ENCODE measurements around the gene NOP16. TPM values are rescaled to one million over a fixed set of nuclear protein-coding genes. Genes with fewer than 3 reads are reported as not detected.
A peak's percentile ranks its signal among the peaks of the same experiment; 100 is the strongest.

NOP16 gene, protein sequence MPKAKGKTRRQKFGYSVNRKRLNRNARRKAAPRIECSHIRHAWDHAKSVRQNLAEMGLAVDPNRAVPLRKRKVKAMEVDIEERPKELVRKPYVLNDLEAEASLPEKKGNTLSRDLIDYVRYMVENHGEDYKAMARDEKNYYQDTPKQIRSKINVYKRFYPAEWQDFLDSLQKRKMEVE
- 50.9 and 65.1 TPM in 2 replicates for total RNA-seq

DNA sequence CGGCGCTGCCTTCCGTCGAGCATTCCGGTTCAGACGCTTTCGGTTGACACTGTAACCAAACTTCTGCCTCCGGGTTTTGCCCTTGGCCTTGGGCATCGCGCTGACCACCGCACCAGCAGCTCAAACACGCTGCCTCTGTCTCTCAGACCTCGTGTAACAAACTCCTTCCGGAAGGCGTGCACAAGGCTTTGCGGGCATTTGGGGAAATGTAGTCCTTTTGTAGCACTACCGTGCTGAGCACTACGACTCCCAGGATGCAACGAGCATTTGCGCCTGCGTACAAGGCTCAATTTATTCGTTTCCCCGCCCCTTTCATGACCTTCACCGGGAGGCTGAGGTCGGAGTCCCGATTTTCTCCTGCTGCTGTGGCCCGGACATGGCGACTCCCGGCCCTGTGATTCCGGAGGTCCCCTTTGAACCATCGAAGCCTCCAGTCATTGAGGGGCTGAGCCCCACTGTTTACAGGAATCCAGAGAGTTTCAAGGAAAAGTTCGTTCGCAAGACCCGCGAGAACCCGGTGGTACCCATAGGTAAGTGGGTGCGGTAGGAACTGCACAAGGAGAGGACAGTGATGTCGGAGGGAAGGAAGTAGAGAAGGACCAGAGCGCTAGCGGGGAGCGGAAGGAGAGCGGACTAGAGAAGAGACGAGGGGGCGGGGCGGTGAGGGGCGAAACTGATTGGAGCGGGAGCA lies at the start of gene NOP16, which contains the start of gene HIGD2A:
TSS of gene NOP16 (minus strand) at position 155 of the 691 bp plus-strand sequence. CDS start at position 96, 59 bp downstream.
TSS of gene HIGD2A (plus strand) at position 308 of the 691 bp plus-strand sequence. CDS start at position 377, 69 bp downstream.
- Mint-ChIP-seq H3K36me3 (ENCODE audit: low read depth) (peaks cover 76% of the 10 kb centered on the region), H3K4me3 (peak within 1 kb of the TSS; percentile 100), H3K27me3 (no peaks in the 10 kb centered on the region), H3K27ac (peak within 1 kb of the TSS; percentile 100), H3K4me1 (peaks cover 30% of the 10 kb centered on the region), H3K9me3 (no peaks in the 10 kb centered on the region)
- intact Hi-C loops (cut with micrococcal nuclease) = loop anchor here (1.0 to 10.0 kb wide), 11 partner anchors 15 to 1039 kb away; partner anchors contain the start of genes ARL10, CLTB, FAF2 and GRK6
- TF ChIP-seq, protein P1, sequence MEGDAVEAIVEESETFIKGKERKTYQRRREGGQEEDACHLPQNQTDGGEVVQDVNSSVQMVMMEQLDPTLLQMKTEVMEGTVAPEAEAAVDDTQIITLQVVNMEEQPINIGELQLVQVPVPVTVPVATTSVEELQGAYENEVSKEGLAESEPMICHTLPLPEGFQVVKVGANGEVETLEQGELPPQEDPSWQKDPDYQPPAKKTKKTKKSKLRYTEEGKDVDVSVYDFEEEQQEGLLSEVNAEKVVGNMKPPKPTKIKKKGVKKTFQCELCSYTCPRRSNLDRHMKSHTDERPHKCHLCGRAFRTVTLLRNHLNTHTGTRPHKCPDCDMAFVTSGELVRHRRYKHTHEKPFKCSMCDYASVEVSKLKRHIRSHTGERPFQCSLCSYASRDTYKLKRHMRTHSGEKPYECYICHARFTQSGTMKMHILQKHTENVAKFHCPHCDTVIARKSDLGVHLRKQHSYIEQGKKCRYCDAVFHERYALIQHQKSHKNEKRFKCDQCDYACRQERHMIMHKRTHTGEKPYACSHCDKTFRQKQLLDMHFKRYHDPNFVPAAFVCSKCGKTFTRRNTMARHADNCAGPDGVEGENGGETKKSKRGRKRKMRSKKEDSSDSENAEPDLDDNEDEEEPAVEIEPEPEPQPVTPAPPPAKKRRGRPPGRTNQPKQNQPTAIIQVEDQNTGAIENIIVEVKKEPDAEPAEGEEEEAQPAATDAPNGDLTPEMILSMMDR (IDR thresholded peaks at IDR 0.05) = no peak
- ChIA-PET POLR2A (interaction anchor here (0.6 to 4.2 kb wide), 12 partner anchors 11 to 259 kb away, joined by 3 to 45 read pairs (median 5); partner anchors contain the start of genes FAF2, KIAA1191, RNF44 and TSPAN17), CTCF (interaction anchor here (0.7 to 1.3 kb wide), 3 partner anchors 27 to 59 kb away, joined by 3 to 4 read pairs (median 3); partner anchors contain the start of gene KIAA1191)
- ATAC-seq (ENCODE audit: low read depth) (peak; percentile 90), DNase-seq (peak; percentile 92)

DNA sequence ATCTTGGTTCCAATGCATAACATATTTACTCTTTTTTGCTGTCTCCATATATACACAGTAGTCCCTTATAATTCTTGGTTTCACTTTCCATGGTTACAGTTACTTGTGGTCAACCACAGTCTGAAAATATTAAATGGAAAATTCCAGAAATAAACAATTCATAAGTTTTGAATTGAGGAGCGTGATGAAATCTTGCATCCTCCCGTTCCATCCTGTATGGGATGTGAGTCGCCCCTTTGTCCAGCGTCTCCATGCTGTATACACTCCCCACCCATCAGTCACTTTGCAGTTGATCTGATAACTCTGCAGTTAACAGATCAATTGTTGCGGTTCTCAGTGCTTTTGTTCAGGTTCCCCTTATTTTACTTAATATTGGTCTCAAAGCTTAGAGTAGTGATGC lies 48.3 kb upstream of the NOP16 start:
- POLR2A ChIA-PET = no interaction called here
- TF ChIP-seq, protein P1 (IDR thresholded peaks at IDR 0.05) = no peak
- peaks cover 8% of the 10 kb centered on the region for H3K4me1 Mint-ChIP-seq
- H3K27me3 Mint-ChIP-seq = peaks cover 7% of the 10 kb centered on the region
- no peaks in the 10 kb centered on the region for H3K36me3 Mint-ChIP-seq (ENCODE audit: low read depth)
- CTCF ChIA-PET = no interaction called here
- DNase-seq = no peak
- intact Hi-C loops (cut with micrococcal nuclease) = no loop called here
- peak overlapping the region; percentile 1 for H3K27ac Mint-ChIP-seq
- peak overlapping the region; percentile 61 for H3K4me3 Mint-ChIP-seq
- ATAC-seq (ENCODE audit: low read depth) = no peak
- H3K9me3 Mint-ChIP-seq = no peaks in the 10 kb centered on the region

DNA sequence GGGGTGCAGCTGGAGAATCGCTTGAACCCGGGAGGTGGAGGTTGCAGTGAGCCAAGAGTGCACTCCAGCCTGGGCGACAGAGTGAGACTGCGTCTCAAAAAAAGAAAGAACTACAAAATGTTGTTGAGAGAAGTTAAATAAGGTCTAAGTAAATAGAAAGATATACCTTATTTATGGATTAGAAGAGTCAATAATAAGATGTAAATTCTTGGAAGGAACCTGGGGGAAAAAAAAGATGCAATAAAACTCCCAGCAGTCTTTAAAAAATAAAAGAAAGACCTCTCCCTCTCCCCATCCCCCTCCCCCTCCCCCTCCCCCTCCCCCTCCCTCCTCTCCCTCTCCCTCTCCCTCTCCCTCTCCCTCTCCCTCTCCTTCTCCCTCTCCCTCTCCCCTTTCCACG lies 44.3 kb upstream of the NOP16 start:
- peaks cover 2% of the 10 kb centered on the region for H3K27me3 Mint-ChIP-seq
- H3K36me3 Mint-ChIP-seq (ENCODE audit: low read depth) = no peaks in the 10 kb centered on the region
- no peaks in the 10 kb centered on the region for H3K9me3 Mint-ChIP-seq
- no peak overlapping the region for H3K27ac Mint-ChIP-seq
- DNase-seq = no peak
- peaks cover 8% of the 10 kb centered on the region for H3K4me1 Mint-ChIP-seq
- TF ChIP-seq, protein P1 (IDR thresholded peaks at IDR 0.05) = no peak
- H3K4me3 Mint-ChIP-seq = no peak overlapping the region
- intact Hi-C loops (cut with micrococcal nuclease) = no loop called here
- no peak for ATAC-seq (ENCODE audit: low read depth)
- POLR2A ChIA-PET = no interaction called here
- CTCF ChIA-PET = no interaction called here

DNA sequence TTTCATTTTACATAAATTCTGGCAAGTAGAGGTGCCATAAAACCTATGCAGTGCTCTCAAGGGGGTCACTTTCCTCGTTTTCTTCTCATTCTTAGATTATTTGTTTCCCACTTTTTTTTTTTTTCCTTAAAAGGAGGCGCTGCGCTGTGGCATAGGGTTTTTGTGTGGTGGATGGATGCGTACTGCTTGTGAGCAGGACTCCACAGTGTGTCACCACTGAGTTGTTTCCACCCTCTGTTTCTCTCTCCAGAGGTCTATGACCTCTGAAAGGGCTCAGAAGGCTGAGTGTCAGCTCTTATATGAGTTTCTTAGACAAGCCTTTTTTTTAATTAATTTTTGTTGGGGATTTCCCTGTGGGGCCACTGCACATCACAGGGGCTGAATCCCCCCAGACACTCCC lies 41.6 kb upstream of the NOP16 start:
- Mint-ChIP-seq H3K27ac (no peak overlapping the region), H3K4me3 (no peak overlapping the region), H3K36me3 (ENCODE audit: low read depth) (no peaks in the 10 kb centered on the region), H3K9me3 (no peaks in the 10 kb centered on the region), H3K4me1 (no peaks in the 10 kb centered on the region), H3K27me3 (peaks cover 4% of the 10 kb centered on the region)
- ChIA-PET CTCF (no interaction called here), POLR2A (no interaction called here)
- intact Hi-C loops (cut with micrococcal nuclease) = no loop called here
- TF ChIP-seq, protein P1 (IDR thresholded peaks at IDR 0.05) = no peak
- no peak for DNase-seq
- ATAC-seq (ENCODE audit: low read depth) = no peak

DNA sequence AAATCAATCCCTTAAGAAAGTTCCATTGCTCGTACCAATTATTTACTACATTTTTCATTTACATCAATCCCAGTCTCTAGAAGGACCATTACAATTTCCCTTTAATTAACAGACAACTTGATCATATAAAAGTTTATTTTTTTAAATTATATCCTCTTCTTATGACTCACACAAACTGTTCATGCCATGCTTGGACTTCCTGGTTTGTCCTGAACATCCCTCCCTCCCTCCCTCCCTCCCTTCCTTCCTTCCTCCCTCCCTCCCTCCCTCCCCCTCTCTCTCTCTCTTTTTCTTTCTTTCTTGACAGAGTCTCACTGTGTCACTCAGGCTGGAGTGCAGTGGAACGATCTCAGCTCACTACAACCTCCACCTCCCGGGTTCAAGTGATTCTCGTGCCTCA lies 39.6 kb upstream of the NOP16 start:
- H3K4me1 Mint-ChIP-seq = no peaks in the 10 kb centered on the region

More for the DNA sequence above, 39.6 kb upstream of the NOP16 start:
- Mint-ChIP-seq H3K27ac (no peak overlapping the region), H3K27me3 (peaks cover 4% of the 10 kb centered on the region), H3K9me3 (no peaks in the 10 kb centered on the region), H3K36me3 (ENCODE audit: low read depth) (no peaks in the 10 kb centered on the region), H3K4me3 (no peak overlapping the region)
- POLR2A ChIA-PET = no interaction called here
- CTCF ChIA-PET = no interaction called here
- TF ChIP-seq, protein P1 (IDR thresholded peaks at IDR 0.05) = no peak
- intact Hi-C loops (cut with micrococcal nuclease) = no loop called here
- DNase-seq = no peak
- no peak for ATAC-seq (ENCODE audit: low read depth)

All from activated B cell treated with CpG ODN at 0.5 μM for 24 hours (primary cell).